ENCODE measurements around the gene TBC1D25. TPM values are rescaled to one million over a fixed set of nuclear protein-coding genes. Genes with fewer than 3 reads are reported as not detected.

Gene TBC1D25
- total RNA-seq, 2 experiments from 2014 or later = 26.7 to 30.5 TPM

- no peak overlapping the region for H3K27ac ChIP-seq (ENCODE audit: low read depth in 1 of 2, low read length in 2 of 2)
- no peaks in the 10 kb centered on the region for H3K9me3 ChIP-seq (ENCODE audit: control insufficient read depth in 1 of 2, insufficient read depth in 1 of 2, low read length in 2 of 2)
- no peak for DNase-seq
- H3K4me3 Mint-ChIP-seq = no peak overlapping the region
- no peak for ATAC-seq (ENCODE audit: poor library complexity)
- H3K9me3 Mint-ChIP-seq = no peaks in the 10 kb centered on the region
- TF ChIP-seq CTCF (IDR thresholded peaks at IDR 0.05) = no peak
- H3K4me3 ChIP-seq (ENCODE audit: low read length) = no peak overlapping the region
- no peak overlapping the region for H3K27ac Mint-ChIP-seq
- H3K27me3 Mint-ChIP-seq = no peaks in the 10 kb centered on the region
- H3K27me3 ChIP-seq (ENCODE audit: control insufficient read depth in 1 of 2, insufficient read depth in 2 of 2, low read length in 2 of 2) = no peaks in the 10 kb centered on the region
- POLR2A ChIA-PET = no interaction called here
- H3K36me3 Mint-ChIP-seq (ENCODE audit: low read depth) = peaks cover 25% of the 10 kb centered on the region
- peaks cover 17% of the 10 kb centered on the region for H3K4me1 ChIP-seq (ENCODE audit: insufficient read depth, low read length)
- intact Hi-C loops (cut with DNase I, micrococcal nuclease) = no loop called here
- H3K4me1 Mint-ChIP-seq (ENCODE audit: low read depth) = peaks cover 22% of the 10 kb centered on the region
- CTCF ChIA-PET = no interaction called here
- peaks cover 6% of the 10 kb centered on the region for H3K36me3 ChIP-seq (ENCODE audit: insufficient read depth, low read length)
These were observed 25.2 kb upstream of the TBC1D25 start for GRCh38 chrX:48514126-48514806.

GRCh38 chrX:48514868-48515460 lies 24.6 kb upstream of the TBC1D25 start:
- H3K36me3 ChIP-seq (ENCODE audit: insufficient read depth, low read length) = peaks cover 6% of the 10 kb centered on the region
- Mint-ChIP-seq H3K4me1 (ENCODE audit: low read depth) (peaks cover 22% of the 10 kb centered on the region), H3K4me3 (no peak overlapping the region), H3K27ac (no peak overlapping the region), H3K9me3 (no peaks in the 10 kb centered on the region), H3K27me3 (no peaks in the 10 kb centered on the region), H3K36me3 (ENCODE audit: low read depth) (peaks cover 25% of the 10 kb centered on the region)
- no peak for TF ChIP-seq CTCF (IDR thresholded peaks at IDR 0.05)
- no peaks in the 10 kb centered on the region for H3K9me3 ChIP-seq (ENCODE audit: control insufficient read depth in 1 of 2, insufficient read depth in 1 of 2, low read length in 2 of 2)
- no peaks in the 10 kb centered on the region for H3K27me3 ChIP-seq (ENCODE audit: control insufficient read depth in 1 of 2, insufficient read depth in 2 of 2, low read length in 2 of 2)
- H3K27ac ChIP-seq (ENCODE audit: low read depth in 1 of 2, low read length in 2 of 2) = no peak overlapping the region
- ATAC-seq (ENCODE audit: poor library complexity) (no peak), DNase-seq (no peak)
- ChIA-PET CTCF (no interaction called here), POLR2A (no interaction called here)
- peaks cover 16% of the 10 kb centered on the region for H3K4me1 ChIP-seq (ENCODE audit: insufficient read depth, low read length)
- no peak overlapping the region for H3K4me3 ChIP-seq (ENCODE audit: low read length)
- intact Hi-C loops (cut with DNase I, micrococcal nuclease) = no loop called here

GRCh38 chrX:48515842-48516241 lies 23.7 kb upstream of the TBC1D25 start:
- Histone ChIP-seq H3K4me1 (ENCODE audit: insufficient read depth, low read length) (peaks cover 22% of the 10 kb centered on the region), H3K4me3 (ENCODE audit: low read length) (no peak overlapping the region), H3K27me3 (ENCODE audit: control insufficient read depth in 1 of 2, insufficient read depth in 2 of 2, low read length in 2 of 2) (no peaks in the 10 kb centered on the region), H3K9me3 (ENCODE audit: control insufficient read depth in 1 of 2, insufficient read depth in 1 of 2, low read length in 2 of 2) (no peaks in the 10 kb centered on the region), H3K36me3 (ENCODE audit: insufficient read depth, low read length) (peaks cover 6% of the 10 kb centered on the region), H3K27ac (ENCODE audit: low read depth in 1 of 2, low read length in 2 of 2) (no peak overlapping the region)
- ChIA-PET CTCF (no interaction called here), POLR2A (no interaction called here)
- no peak for DNase-seq
- Mint-ChIP-seq H3K27ac (no peak overlapping the region), H3K4me1 (ENCODE audit: low read depth) (peaks cover 23% of the 10 kb centered on the region), H3K27me3 (no peaks in the 10 kb centered on the region), H3K9me3 (no peaks in the 10 kb centered on the region), H3K4me3 (no peak overlapping the region), H3K36me3 (ENCODE audit: low read depth) (peaks cover 25% of the 10 kb centered on the region)
- no peak for ATAC-seq (ENCODE audit: poor library complexity)
- intact Hi-C loops (cut with DNase I, micrococcal nuclease) = no loop called here
- TF ChIP-seq CTCF (IDR thresholded peaks at IDR 0.05) = no peak

All from CD4-positive, alpha-beta T cell (primary cell).